ENCODE measurements around the gene VAMP2. TPM values are rescaled to one million over a fixed set of nuclear protein-coding genes. Genes with fewer than 3 reads are reported as not detected.

Gene VAMP2
- total and polyA plus RNA-seq, 9 of the 15 experiments (the other 6 are each of a cell fraction or from before 2014, with no cell fraction given): 2.3 to 31.8 (median 6.0) TPM

GRCh38 chr17:8153957-8154607 is 8.7 kb downstream of the VAMP2 start (continued):
- no peak for TF ChIP-seq TSHZ1 (CRISPR knock-in tag; IDR thresholded peaks at IDR 0.05)
- peak; percentile 76 for TF ChIP-seq BHLHE40 (IDR thresholded peaks at IDR 0.05; ENCODE audit: low read length)
- peak; percentile 34 to 69; a peak in 2 of 4 replicates for TF ChIP-seq FOXK2 (conservative IDR thresholded peaks at IDR 0.05 in 1 of 2, IDR thresholded peaks at IDR 0.05 in 1 of 2; ENCODE audit: low read depth in 2 of 2)
- TF ChIP-seq ZNF445 (CRISPR knock-in tag; IDR thresholded peaks at IDR 0.05; ENCODE audit: low read depth): no peak
- TF ChIP-seq HDAC1 (IDR thresholded peaks at IDR 0.05): peak in 1 of 2 experiments; percentile 40; a peak in 1 of 4 replicates
- TF ChIP-seq NFRKB (IDR thresholded peaks at IDR 0.05; ENCODE audit: low read depth): peak; percentile 53
- peak; percentile 79 for TF ChIP-seq TFAP4 (CRISPR knock-in tag; IDR thresholded peaks at IDR 0.05; ENCODE audit: borderline replicate concordance)
- peak; percentile 61 to 67 for TF ChIP-seq NRF1 (conservative IDR thresholded peaks at IDR 0.05 in 1 of 2, IDR thresholded peaks at IDR 0.05 in 1 of 2)
- no peak for TF ChIP-seq ZNF316 (IDR thresholded peaks at IDR 0.05)
- TF ChIP-seq POLR2A (conservative IDR thresholded peaks at IDR 0.05): peak; percentile 43; the same call in 1 of the 2 replicates
- no peak for TF ChIP-seq NR2F6 (CRISPR knock-in tag; IDR thresholded peaks at IDR 0.05)
- no peak for TF ChIP-seq NFYB (IDR thresholded peaks at IDR 0.05; ENCODE audit: extremely low read depth, insufficient read length)
- no peak for TF ChIP-seq ARID2 (IDR thresholded peaks at IDR 0.05)
- peak; percentile 38; the same call in 1 of the 2 replicates for TF ChIP-seq CBFA2T3 (IDR thresholded peaks at IDR 0.05)
- TF ChIP-seq STAT5B (CRISPR knock-in tag; IDR thresholded peaks at IDR 0.05): no peak
- no peak for TF ChIP-seq ZBED1 (IDR thresholded peaks at IDR 0.05)
- no peak for TF ChIP-seq ZNF212 (CRISPR knock-in tag; IDR thresholded peaks at IDR 0.05)
- TF ChIP-seq TAL1 (IDR thresholded peaks at IDR 0.05): peak; percentile 10; the same call in 1 of the 2 replicates
- TF ChIP-seq TEAD4 (IDR thresholded peaks at IDR 0.05; ENCODE audit: low read length): peak; percentile 88
- TF ChIP-seq TEAD4 (CRISPR knock-in tag; IDR thresholded peaks at IDR 0.05; ENCODE audit: borderline replicate concordance): peak; percentile 90
- TF ChIP-seq NCOA4 (IDR thresholded peaks at IDR 0.05; ENCODE audit: partially characterized antibody): no peak
- peak; percentile 30; the same call in 1 of the 2 replicates for TF ChIP-seq PHF8 (IDR thresholded peaks at IDR 0.05; ENCODE audit: borderline replicate concordance, low read length)
- no peak for TF ChIP-seq ZNF766 (CRISPR knock-in tag; conservative IDR thresholded peaks at IDR 0.05)
- peak; percentile 50; the same call in 1 of the 2 replicates for TF ChIP-seq MYNN (IDR thresholded peaks at IDR 0.05)
- no peak for TF ChIP-seq MYNN (CRISPR knock-in tag; IDR thresholded peaks at IDR 0.05)
- no peak for TF ChIP-seq HNRNPK (IDR thresholded peaks at IDR 0.05; ENCODE audit: low read depth, low read length, poor library complexity, severe bottlenecking)
- TF ChIP-seq TGIF2 (CRISPR knock-in tag; IDR thresholded peaks at IDR 0.05): no peak
- no peak for TF ChIP-seq DDX20 (tag; IDR thresholded peaks at IDR 0.05; ENCODE audit: low read depth)
